ENCODE measurements around the gene MMP23B.

The MMP23B gene

DNA sequence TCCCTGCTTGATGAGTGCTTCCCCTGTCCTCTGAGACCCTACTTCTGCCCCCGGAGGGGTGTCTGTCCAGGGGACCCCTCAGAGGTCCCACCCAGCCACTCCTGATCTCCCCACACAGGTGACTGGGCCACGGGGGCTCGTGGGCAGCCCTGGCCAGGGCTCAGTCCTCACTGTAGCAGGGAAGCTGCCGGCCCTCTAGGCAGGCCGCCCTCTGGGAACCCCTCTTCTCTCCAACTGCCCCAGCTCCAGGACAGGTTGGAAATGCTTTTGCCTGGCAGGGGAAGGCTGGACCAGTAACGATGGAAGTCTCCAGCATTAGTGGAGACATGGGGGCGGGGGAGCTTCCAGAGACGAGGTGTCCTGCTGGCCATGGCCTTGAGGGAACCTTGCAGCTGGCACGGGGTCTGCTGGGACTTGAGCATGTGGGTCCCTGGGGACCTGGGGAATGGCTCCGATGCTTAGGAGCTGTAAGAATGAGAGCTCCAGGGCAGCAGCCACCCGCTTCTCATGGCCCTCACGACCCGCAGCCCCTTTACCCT is 28.9 kb upstream of the MMP23B start:
- no peak for DNase-seq (ENCODE audit: low read depth in 2 of 2)

DNA sequence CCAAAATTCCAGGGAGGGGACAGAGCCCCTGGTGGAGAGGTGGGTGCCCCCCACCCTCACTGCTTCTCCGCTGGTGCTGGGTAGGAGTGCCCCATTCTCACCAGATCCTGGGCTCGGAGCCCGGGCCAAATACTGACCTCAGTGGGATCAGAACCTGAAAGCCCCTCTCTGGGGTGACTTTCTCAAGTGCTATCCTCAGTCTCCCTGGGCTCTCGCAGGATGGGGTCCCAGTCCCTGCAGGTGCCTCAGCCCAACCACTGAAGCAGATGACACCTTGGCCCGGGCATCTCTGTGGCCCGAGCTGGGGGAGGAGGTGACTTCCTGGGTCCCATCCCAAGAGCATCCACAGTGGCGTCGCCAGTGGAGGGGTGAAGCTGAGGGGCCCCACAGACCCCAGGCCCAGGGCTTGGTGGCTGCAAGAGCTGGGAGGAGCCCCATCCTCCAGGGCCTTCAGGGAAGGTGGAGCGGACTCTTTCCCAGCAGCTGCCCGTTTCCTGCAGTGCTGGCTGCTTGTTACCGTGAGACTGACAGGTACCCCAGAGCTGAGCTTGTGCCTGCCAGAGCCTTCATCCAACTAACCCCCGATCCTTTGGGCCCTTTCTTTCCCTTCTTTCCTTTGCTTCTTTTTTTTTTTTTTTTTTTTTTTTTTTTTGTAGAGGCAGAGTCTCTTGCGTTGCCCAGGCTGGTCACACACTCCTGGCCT is 28.2 kb upstream of the MMP23B start:
- DNase-seq (ENCODE audit: low read depth in 2 of 2) = no peak

DNA sequence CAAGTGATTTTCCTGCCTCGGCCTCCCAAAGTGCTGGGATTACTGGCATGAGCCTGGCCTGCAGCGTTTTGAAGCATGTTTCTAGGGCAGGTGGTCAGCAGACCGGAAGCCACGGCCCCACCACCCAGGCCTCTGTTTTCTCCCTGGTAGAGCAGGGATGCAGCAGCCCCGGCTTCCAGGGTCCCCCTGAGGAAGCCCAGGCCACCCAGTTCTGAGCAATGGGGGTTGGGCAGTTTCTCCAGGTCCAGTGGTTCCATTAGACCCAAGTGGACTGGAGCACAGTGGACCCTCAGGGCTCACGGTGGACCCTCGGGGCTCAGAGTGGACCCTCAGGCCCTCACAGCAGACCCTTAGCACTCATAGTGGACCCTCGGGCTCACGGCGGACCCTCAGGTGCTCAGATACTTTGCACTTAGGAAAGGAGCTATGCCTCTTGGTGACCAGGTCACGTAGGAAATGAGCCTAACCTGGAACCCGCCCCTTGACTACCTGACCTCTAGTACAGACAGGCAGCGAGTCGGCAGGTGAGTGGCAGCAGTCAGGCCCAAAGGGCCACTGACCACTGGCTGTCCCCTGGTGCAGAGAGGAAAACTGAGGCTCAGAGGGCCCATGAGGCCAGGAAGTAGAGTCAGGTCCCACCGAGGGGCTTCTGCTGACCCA is 27.5 kb upstream of the MMP23B start:
- DNase-seq (ENCODE audit: low read depth in 2 of 2) = no peak

DNA sequence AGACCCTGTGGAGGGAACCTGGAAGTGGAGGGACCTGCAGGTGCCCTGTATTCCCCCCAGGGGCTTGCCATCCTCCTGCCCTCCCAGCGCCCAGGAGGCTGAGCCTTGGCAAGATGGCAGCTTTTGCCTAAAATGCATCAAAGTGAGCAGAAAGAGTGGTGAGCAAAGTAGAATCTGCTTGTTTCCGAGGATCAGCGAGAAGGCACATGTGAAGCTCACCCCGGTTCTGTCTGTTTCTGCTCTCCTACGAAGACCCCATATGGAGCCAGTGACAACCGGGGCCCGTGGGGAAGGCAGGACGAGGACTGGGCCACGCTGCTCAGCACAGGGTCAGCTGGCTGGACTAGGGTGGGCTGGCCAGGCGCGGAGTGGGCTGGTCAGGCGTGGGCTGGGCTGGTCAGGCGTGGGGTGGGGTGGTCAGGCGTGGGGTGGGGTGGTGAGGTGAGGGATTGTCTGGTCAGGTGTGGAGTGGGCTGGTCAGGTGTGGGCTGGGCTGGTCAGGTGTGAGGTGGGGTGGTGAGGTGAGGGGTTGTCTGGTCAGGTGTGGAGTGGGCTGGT is 26.9 kb upstream of the MMP23B start:
- no peak for DNase-seq (ENCODE audit: low read depth in 2 of 2)

DNA sequence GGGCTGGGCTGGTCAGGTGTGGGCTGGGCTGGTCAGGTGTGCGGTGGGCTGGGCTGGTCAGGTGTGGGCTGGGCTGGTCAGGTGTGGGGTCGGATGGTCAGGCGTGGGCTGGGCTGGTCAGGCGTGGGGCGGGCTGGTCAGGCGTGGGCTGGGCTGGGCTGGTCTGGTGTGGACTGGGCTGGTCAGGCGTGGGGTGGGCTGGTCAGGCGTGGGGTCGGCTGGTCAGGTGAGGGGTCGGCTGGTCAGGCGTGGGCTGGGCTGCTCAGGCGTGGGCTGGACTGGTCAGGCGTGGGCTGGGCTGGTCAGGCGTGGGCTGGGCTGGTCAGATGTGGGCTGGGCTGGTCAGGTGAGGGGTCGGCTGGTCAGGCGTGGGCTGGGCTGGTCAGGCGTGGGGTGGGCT is 26.2 kb upstream of the MMP23B start:
- DNase-seq (ENCODE audit: low read depth in 2 of 2) = no peak

DNA sequence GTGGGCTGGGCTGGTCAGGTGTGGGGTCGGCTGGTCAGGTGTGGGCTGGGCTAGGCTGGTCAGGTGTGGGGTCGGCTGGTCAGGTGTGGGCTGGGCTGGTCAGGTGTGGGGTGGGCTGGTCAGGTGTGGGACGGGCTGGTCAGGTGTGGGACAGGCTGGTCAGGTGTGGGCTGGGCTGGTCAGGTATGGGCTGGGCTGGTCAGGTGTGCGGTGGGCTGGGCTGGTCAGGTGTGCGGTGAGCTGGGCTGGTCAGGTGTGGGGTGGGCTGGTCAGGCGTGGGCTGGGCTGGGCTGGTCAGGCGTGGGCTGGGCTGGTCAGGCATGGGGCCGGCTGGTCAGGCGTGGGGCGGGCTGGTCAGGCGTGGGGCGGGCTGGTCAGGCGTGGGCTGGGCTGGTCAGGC is 25.7 kb upstream of the MMP23B start:
- DNase-seq (ENCODE audit: low read depth in 2 of 2) = no peak

- DNase-seq (ENCODE audit: low read depth in 2 of 2) = no peak
Measured at GRCh38 chr1:1609822-1610485, 22.0 kb upstream of the MMP23B start.

DNA sequence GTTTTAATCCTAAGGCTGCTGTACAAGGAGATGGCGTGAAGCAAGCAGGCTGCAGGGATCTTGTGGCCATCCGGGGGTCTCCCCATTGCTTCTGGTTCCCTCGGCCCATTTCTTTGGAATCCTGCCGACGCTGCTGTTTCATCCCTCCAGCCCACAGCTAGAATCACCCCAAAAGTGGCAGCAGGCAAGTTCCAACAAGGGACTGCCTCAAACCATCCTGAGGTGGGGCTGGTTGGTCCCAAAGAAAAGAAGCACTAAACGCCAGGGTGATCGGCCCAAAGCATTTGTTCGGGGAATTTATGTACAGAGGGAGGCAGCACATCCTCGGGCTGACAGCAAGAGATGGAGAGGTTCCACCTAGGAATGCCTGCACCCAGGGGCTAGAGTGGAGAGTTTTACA is 21.2 kb upstream of the MMP23B start:
- no peak for DNase-seq (ENCODE audit: low read depth in 2 of 2)

DNA sequence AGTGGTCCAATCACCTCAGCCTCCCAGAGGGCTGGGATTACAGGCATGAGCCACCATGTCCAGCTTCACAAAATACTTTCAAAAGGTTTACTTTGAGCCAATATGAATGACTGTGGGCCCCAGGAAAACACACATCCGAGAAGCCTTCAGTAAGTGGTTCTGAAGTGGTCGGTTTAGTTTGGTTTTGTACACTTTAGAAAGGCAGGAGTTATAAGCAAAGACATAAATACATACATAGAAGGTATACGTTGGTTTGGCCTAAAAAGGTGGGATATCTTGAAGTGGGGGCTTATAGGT is 19.9 kb upstream of the MMP23B start:
- no peak for DNase-seq (ENCODE audit: low read depth in 2 of 2)

- no peak for DNase-seq (ENCODE audit: low read depth in 2 of 2)
Measured at GRCh38 chr1:1613509-1614082, 18.4 kb upstream of the MMP23B start.

GRCh38 chr1:1614204-1614953 is 17.6 kb upstream of the MMP23B start:
- DNase-seq (ENCODE audit: low read depth in 2 of 2) = no peak

GRCh38 chr1:1614954-1615255 is 17.1 kb upstream of the MMP23B start:
- no peak for DNase-seq (ENCODE audit: low read depth in 2 of 2)

DNA sequence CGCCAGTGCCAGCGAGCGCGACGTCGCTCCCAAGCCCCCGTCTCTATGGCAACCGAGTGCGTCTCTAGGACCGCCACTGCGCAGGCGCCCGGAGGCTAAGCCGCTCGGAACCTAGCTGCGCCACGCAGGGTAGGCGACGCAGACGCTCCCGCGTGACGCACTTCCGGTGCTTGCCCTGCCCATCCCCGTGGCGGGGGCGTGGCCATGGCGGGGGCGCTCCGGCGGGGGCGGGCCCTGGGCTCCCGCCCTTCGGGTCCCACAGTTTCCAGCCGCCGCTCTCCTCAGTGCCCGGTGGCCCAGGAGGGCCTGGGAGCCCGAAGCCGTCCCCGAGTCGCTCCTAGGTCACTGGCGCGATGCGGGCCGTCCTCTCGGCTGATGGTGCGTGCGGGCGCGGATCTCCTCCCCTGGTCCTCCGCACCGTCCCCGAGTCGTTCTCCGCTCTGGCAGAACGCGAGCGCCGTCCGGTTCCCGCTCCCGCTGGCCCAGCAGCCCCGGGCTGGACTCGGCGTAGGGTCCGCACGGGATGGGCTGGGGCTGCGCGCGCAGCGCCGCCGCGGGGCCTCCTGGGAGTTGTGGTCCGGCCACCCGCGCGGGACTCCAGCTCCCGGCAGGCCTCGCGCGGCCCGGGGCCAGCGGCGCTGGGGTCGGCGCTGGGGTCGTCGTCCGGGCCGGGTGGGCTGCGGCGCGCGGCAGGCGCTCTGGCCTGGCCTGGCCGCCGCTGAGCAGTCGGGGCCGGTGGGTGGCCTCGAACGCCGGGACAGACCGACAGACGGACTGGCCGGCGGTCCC is 16.5 kb upstream of the MMP23B start, which contains the start of gene MIB2:
TSS of gene MIB2 (plus strand) at position 245 of the 789 bp plus-strand sequence. CDS start 7,953 bp downstream, outside the sequence.
- peak; percentile 94 to 95 for DNase-seq (ENCODE audit: low read depth in 2 of 2)

DNA sequence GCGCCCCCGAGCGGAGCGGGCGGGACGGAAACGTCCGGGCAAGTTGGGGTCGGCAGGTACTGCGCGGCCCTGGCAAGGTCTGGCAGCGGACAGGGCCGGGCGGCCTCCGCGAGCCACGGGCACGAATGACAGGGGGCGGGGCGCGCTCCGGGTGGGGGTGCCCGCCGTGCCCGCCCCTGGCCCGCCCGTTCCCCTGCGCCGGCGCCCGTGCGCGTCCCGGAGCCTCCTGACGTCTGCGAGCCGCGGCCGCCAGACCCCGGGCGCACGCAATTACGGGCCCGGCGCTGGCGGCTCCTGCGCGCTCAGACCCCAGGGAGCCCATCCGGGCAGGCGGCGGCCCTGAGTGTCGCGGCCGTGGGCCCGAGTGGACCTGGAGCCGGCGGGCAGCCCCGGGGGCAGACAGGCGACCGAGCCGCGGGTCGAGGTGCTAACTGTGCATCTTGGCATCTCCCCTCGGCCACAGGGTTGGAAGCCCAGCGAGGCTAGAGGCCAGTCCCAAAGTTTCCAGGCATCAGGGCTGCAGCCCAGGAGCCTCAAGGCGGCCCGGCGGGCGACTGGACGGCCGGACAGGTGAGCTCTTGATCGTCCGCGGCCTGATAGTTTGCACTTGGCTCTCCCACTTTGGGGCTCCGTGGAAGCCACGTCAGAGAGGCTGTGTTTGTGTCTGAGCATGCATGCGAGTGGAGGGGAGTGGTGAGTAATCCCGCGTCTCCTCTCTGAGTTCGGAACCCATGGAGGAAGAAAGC is 15.8 kb upstream of the MMP23B start:
- no peak for DNase-seq (ENCODE audit: low read depth in 2 of 2)

DNA sequence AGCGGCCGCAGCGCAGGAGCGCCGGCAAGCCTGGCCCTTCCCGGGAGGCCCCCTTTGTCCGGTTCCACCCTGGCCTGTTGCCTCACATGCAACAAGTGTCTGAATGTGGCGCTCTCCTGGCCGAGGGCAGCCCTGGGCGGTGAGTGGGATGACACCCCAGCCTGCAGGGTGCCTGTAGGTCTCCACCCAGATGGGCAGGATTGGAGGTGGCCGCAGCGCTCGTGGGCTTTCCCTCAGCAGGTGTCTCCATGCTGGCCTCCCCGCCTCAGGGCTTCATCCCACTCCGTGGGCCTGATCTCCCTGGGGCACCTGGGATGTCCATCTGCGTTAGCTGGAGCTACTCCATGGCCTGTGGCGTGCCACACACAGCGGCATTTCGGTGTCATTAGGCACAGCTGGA is 15.1 kb upstream of the MMP23B start:
- DNase-seq (ENCODE audit: low read depth in 2 of 2) = no peak

DNA sequence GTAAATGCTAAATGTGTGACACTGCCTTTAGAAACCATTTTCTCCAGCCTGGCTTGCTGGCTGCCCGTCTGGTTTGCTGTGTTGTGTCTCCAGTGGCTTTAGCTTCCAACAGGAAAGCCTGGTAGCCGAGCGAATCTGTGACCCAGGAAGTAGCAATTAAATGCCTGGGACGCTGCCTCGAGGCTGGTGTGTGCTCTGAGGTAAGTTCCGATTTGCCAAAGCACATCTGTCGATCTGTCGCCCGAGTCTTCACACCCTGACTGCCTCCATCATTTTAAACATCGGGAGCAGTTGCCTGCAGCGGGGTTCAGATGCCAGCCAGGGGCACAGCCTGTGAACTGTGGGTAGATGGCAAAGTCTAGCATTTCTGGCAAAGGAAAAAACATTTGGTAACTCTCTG is 14.5 kb upstream of the MMP23B start:
- no peak for DNase-seq (ENCODE audit: low read depth in 2 of 2)

DNA sequence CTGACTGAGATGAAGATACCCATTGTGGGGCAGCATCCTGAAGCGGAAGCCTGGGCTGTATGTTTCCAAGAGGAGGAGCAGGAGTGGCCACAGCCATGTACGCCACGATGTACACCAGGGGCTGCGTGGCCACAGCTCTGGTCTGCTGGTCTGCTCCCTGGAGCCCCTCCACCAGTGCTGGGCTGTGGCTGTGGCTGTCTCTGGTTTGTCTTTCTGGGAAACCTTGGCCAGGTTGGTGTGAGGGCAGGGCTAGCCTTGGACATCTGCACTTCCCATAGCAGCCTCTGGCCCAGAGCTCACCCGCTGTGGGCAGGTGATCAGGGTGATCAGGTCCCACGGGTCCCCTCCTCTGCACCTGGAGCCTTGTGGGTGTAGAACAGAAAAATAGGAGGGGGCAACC is 14.0 kb upstream of the MMP23B start:
- DNase-seq (ENCODE audit: low read depth in 2 of 2) = no peak

DNA sequence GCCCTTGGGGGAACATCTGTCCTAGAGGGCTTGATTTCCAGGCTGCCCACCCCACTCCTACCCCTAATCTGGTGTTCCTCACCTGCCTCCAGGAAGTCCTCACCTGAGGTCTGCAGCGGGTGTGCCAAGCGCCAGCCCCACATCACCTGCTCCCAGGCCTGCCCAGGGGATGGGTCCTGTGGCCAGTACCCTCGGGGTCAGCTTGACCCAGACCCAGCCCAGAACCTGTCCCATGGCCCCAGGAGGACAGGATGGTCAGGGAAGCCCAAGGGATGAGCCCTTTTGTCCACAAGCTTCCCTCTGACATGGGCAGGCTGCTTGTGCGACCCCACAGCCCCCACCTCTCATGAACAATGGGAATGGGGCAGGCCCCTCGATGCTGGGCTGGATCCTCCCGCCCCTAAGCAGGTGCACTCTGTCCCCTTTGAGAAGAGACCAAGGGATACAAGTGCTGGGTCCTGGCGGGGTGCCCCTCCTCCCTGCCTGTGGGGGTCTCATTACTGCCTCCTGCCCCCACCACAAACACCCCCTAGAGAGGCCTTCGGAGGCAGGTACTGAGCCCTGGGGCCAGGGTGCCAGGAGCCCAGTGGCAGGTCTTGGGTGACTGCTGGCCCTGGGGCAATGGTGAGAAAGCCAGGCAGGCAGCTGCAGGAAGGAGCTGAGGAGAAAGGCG is 13.4 kb upstream of the MMP23B start:
- no peak for DNase-seq (ENCODE audit: low read depth in 2 of 2)

- DNase-seq (ENCODE audit: low read depth in 2 of 2) = no peak
Measured at GRCh38 chr1:1619917-1620361, 12.0 kb upstream of the MMP23B start.
